NK-92 (cell line): ENCODE measurements around the gene COX15.
"Not testable (repeated sequence)": the region's sequence is repeated elsewhere in the genome, so short reads cannot be mapped to it uniquely, and the experiment has no call there.

ENCODE experiments used
- DNase-seq: peaks from one replicate; lab custom pipeline; 2025; ENCODE audit not compliant: unreplicated experiment; lab: John Stamatoyannopoulos, UW

COX15 gene

GRCh38 chr10:99742254-99742653 is 10.3 kb upstream of the COX15 start:
- DNase-seq: no peak

DNA sequence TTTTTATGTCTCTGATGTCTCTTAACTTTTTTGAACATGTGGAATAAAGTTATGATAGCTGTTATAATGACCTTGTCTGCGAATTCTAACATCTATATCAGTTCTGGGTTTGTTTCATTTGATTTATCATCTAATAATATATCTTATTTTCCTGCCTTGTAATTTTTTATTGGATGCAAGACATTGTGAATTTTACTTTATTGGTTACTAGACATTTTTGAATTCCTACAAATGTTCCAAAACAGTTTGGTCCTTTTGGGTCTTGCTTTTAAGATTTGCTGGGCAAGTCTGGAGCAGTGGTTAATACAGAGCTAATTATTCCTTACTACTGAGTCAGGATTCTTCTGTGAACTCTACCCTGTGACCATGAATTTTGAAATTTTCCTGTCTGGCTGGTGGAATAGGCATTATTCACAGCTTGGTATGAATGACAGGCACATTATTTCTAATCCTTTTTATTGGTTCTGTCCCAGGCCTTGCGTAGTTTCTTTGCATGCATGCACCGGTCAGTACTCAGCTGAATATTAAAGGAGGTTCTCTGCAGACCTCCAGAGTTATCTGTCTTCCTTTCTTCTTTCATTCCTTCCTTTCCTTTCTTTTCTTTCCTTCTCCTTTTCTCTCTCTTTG is 9.1 kb upstream of the COX15 start:
- DNase-seq: no peak

- DNase-seq: no peak
These were observed 8.3 kb upstream of the COX15 start for GRCh38 chr10:99740260-99740659.

- not testable (repeated sequence) for DNase-seq
These were observed 2.2 kb upstream of the COX15 start for GRCh38 chr10:99734111-99734510.

DNA sequence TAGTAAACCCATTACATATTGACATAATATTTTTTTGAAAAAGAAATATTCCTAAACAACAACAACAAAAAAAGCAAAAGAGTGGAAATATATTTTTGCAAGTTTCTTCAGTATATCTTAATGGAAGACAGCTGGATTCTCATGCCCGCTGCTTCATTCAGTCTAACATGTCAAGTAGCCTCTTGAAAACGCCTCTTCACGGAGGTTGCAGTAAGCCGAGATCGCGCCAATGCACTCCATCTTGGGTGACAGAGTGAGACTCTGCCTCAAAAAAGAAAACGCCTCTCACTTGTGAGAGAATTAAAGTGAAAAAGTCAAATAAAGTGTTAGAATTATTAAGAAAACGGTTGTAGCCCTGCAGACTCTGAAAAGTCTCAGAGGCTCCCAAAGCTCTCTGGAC is 1.4 kb upstream of the COX15 start:
- DNase-seq: no peak

DNA sequence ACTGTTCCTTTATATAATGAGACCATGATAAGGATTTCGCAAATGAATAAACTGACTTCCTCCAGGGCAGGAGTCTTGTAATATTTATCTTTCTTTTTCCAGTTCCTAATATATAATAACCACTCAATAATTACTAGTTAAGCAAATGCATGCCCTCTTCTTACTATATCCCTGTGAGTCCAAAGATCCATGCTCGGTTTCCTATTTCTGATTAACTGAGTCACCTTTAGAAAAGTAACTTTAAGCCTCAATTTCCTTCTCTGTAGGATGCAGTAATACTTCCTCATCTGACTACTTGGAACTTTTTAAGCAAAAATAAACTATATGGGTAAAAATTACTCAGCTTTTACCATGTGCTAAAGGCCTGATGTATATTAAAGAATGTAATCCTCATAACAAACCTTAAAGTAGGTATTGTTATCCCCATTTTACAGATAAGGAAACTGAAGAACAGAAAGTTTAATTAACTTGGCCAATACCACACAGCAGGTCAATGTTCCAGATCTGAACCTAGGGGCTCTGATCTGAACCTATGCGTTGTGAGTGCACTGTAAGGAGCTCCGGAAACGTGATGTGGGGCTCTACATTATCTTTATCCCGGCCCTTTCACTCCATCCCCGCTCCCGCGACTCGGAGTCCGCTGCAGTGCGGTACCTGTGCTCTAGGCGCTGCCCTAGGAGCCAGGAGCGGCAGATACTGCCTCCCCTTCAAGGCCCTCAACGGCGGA is 458 bp downstream of the COX15 start:
- no peak for DNase-seq

- DNase-seq: no peak
These were observed 1.9 kb downstream of the COX15 start for GRCh38 chr10:99730026-99730425.

DNA sequence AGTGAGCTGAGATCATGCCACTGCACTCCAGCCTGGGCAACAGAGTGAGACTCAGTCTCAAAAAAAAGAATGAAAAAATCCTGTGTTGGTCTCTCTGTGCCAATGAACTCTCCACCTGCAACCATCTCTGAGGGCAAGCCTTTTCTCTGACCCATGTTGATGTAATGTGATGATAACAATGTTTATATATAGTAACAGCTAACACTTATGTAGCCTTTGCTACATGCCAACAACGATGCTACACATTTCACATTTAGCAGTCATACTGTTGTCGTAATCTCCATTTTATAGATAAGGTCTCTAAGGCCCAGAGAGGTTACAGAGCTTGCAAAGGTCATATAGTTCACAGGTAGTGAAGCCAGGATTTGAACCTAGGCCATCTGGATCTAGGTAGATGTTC is 11.5 kb downstream of the COX15 start:
- DNase-seq: no peak

- DNase-seq: no peak
These were observed 17.5 kb downstream of the COX15 start for GRCh38 chr10:99714446-99714845.

GRCh38 chr10:99711129-99711719 is 20.7 kb downstream of the COX15 start:
- DNase-seq: no peak

GRCh38 chr10:99709480-99710229 is 22.3 kb downstream of the COX15 start:
- DNase-seq: no peak

DNA sequence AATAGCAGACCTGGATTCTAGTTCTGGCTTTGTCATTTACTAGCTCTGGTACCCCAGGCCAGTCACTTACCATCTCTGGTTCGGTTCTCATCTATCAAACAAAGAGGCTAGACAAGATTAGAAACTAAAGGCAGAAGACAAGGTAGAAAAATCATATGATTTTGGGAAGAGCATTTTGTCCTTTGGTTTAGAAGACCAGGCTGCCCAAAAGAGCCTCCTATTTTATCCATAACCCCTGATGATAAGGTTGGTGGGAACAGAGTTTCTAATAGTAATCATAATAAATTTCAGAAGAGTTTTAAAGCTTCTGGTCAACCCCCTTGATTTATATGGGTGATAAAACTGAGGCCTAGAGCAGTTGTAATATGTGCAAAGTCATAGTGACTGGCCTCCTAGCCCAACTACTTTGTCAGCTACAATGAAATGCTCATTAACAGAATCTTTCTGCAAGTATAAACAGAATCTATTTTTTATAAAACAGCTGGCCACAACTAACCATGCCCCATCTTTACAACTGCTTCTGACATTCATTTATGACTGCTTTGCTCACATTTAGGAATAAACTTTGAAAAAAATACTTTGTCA is 23.4 kb downstream of the COX15 start:
- no peak for DNase-seq

DNA sequence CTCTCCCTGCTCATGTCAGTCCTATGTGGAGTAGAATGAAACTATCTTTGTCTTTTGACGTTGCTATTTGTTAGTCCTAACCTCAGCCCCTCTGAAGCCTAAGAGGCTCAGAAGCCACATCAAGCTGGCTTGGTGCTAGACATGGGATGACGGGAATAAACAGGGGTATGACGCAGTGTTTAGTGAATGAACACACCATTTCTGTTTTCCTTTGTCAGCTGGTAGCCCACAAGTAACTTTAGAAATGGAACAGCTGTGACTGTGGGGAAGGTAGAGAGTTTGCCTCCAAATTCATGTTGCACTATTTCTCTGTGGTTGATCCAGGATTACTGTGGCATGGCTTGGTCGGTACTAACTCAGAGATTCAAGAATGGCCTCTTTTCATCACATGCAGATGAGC is 31.3 kb downstream of the COX15 start:
- no peak for DNase-seq

- DNase-seq: no peak
These were observed 33.3 kb downstream of the COX15 start for GRCh38 chr10:99698504-99699080.

GRCh38 chr10:99695761-99696160 is 36.2 kb downstream of the COX15 start:
- DNase-seq: no peak

DNA sequence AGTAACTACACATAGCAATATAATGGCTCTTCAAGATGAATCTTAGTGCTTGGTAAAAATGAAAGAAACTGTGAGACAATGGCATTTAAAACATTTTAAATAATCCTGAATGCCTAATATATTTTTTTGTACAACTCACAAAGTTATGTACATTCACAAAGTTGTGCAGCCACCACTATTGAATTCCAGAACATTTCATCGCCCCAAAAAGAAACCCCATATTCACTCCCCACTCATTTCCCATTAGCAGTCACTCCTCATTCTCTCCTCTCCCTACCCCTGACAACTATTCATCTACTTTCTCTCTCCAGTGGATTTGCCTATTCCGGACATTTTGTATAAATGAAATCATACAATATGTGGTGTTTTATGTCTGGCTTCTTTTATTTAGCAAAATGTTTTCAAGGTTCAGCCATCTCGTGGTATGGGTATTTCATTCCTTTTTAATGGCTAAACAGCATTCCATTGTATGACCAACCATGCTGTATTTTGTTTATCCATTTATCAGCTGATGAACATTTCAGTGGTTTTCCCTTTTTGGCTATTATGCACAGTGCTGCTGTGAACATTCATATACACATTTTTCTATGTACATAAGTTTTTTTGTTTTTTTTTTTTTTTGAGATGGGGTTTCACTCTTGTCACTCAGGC is 37.9 kb downstream of the COX15 start:
- DNase-seq: no peak

DNA sequence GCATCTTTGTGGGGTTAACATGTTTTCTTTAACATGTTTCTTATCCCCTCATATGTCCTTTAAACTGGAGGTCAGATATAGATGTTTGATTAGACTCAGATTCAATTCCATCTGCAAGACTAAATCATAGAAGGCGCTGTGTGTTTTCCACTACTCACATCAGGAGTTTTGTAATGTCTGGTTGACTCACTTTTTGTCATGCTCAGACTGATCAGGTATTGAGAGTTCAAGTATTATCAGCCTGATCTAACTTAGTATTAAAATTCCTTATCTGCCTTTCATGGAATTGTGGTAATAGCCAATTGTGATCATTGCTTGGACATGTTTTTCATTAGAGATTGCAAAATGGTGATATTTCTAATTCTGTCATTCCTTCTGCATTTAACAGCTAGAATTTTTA is 42.5 kb downstream of the COX15 start:
- DNase-seq: no peak

DNA sequence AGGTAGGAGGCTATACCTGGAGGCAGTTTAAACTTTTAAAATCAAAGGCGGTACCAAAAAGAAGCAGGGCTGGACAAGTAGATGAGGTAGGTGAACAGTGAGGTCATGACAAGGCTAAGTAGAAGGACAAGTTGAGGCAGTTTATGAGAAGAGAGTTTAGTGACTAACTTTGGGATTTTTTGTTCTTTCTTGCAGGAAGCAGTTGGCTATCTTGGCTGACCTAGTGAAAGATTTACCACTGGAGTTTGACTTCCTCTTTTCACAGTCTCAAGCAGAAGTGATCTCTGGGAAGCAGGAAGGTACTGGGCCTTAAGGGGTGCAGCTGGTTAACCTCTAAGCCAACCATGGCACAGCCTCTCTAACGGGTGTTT is 46.3 kb downstream of the COX15 start:
- DNase-seq: no peak

GRCh38 chr10:99682752-99683151 is 49.2 kb downstream of the COX15 start:
- no peak for DNase-seq
